ENCODE data around the gene PRKAR1B.
"Not testable (repeated sequence)": the region's sequence is repeated elsewhere in the genome, so short reads cannot be mapped to it uniquely, and the experiment has no call there.

The PRKAR1B gene

DNA sequence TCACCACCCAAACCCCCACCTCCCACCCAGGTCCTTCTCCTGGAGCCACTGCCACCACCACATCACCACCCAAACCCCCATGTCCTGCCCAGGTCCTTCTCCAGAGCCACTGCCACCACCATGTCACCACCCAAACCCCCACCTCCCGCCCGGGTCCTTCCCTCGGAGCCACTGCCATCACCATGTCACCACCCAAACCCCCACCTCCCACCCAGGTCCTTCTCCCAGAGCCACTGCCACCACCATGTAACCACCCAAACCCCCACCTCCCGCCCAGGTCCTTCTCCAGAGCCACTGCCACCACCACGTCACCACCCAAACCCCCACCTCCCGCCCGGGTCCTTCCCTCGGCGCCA is 175.5 kb downstream of the PRKAR1B start:
- DNase-seq: not testable (repeated sequence)

GRCh38 chr7:550881-551614 is 176.0 kb downstream of the PRKAR1B start:
- DNase-seq: no peak

- no peak for DNase-seq
These were observed 177.0 kb downstream of the PRKAR1B start for GRCh38 chr7:549891-550625.

- no peak for DNase-seq
These were observed 177.8 kb downstream of the PRKAR1B start for GRCh38 chr7:549066-549890.

- DNase-seq: no peak
These were observed 178.7 kb downstream of the PRKAR1B start for GRCh38 chr7:548401-548800.

- no peak for DNase-seq
These were observed 181.6 kb downstream of the PRKAR1B start for GRCh38 chr7:545470-545869.

- no peak for DNase-seq
These were observed 182.5 kb downstream of the PRKAR1B start for GRCh38 chr7:544338-545221.

DNA sequence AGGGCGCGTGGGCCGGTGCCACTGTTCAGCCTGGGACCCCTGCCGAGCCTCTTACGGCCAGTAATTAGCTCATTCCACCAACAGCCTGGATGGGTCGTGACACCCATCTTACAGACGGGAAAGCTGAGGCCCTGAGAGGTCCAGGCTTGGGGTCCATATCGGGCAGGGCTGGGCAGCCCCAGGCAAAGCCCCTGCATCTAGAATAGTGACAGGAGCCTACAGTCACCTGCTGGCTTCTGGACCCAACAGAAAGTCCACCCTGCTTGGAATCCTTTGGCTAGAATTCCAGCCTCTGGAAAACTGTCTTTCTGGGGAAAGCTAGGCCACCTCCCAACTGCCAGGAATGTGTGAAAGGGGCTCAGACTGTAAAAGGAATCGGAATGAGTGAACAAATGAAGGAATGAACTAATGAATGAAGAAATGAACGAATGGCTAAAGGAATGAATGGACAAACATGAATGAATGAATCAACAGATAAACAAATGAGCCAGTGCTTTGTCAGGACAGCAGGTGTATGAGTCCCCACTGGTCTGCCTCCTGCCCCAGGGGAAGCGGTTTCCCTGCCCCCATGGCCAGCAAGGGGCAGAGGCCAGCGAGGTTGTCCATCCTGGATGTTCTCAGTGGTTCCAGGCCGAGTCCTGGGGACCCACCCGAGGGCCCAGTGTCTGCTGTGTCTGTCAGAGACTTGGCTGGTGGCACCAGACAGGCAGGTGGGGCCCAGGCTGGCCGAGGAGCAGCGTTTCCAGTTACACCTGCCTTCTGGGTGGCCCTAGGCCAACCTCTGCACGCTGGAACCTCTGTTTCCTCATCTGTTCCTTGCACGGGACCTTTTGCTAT is 183.4 kb downstream of the PRKAR1B start:
- no peak for DNase-seq

DNA sequence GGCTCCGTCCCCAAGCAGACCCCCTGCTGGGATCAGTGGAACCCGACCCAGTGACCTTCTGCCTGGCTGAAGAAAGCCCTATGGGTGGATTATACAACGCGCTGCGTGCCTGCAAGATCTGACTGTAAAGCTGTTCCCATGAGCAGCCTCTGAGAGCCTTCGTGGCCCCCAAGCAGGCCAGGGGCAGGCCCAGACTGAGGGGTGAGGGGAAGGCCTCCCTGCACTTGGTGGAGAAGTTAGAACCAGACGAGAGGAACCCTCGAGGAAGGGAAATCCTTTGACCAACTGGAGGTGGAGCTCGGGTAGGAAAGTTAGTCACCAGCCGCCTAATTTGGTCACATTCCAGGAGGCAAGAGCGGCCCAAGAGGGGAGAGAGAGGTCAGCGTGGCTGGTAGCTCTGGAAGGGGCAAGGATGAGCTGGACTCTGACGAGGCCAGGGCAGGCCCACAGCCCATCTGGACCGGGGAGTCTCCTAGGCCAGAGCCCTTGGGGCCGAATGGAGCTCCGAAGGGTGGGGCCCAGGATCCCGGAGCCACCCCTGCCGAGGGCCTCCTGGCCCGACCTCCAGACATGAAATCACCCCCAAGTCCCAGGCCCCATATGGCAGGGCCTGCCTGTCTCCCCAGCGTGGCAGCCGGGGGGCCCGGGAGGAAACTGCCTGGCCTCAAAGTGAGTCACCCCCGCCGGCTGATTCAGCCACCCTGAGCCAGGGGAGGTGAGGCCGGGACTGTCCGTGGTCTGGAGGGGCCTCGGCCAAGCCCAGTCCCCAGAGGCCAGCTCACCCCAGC is 184.2 kb downstream of the PRKAR1B start:
- no peak for DNase-seq

DNA sequence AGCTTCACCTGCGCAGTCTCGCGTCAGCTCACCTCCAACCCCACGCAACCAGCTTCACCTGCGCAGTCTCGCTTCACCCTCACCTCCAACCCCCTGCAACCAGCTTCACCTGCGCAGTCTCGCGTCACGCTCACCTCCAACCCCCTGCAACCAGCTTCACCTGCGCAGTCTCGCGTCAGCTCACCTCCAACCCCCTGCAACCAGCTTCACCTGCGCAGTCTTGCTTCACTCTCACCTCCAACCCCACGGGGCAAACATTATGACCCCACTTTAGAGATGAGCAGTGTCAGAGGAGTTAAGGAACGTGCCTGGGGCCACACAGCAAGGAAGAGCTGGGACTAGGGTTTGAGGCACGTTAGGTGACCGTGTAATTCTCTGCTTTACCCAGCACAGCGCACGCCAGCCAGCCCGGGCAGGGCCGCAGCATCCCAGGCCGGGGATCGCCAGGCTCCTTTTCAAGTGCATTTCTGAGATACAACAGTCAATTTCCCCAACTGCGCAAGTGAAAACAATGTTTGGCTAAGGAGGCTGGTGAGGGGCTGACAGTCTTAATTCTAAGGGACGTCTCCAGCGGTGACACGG is 184.9 kb downstream of the PRKAR1B start:
- no peak for DNase-seq

DNA sequence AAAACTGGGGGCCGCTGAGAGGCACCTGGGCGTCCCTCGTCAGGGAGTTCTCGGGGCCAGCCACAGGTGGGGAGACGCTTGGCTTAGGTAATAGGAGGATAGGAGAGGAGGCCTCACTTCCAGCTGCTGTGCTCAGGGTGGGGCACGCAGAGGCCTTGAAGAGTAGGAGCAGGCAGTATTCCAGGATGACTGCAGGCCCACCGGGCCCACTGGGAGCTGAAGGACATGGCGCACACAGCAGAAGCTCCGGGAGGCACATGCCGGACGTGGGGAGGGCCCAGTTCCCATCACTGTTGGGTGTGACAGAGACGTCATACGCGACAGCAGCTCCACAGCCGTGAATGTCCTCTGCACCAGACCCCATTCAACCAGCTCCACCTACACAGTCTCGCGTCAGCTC is 185.4 kb downstream of the PRKAR1B start:
- DNase-seq: no peak

DNA sequence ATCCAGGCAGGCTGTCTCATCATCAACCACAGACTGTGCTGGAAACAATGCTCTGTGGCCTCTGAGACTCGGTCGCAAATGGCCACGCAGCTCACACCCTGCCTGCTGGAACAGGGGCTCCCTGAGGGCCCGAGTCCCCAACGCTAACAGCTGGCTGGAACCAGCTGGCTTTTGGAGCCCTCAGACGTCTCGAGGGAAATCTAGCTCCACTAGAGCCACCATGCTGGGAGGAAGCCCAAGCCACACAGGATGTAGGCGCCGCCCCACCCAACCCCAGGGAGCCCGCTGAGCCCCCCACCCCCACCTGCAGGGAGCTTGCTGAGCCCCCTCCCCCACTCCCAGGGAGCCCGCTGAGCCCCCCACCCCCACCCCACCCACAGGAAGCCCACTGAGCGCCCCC is 186.1 kb downstream of the PRKAR1B start:
- DNase-seq: no peak

GRCh38 chr7:540579-540978 is 186.5 kb downstream of the PRKAR1B start:
- DNase-seq: no peak

DNA sequence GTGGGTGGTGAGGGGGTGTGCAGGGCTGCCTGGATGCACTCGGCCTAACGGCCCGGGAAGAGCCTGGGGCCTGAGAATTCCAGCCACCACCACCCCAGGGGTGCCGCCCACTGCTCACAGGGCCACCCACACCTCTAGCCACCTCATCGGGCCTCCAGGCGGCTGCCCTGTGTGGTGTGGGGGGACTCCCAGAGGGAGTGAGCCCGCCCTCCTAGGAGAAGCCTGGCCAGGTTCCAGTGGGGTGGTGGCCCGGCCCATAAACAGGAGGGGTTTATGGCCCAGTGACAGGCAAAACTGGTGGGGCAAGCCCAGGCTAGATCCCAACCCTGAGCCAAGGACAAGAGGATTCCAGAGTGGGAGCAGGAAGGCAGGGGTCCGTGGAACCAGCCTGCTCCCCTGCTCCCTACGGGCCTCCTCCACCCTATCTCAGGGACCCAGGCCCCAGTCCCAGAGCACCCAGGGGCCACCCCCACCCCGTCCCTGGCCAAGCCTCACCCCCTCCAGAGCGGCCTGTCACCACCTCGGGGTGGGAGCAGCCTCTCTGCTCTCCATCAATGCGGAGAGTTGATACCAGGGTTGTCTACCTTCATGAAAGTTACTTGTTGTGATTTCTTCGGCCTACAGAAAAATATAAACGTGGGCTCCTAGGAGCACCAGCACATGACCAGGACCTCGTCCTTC is 187.2 kb downstream of the PRKAR1B start:
- no peak for DNase-seq

DNA sequence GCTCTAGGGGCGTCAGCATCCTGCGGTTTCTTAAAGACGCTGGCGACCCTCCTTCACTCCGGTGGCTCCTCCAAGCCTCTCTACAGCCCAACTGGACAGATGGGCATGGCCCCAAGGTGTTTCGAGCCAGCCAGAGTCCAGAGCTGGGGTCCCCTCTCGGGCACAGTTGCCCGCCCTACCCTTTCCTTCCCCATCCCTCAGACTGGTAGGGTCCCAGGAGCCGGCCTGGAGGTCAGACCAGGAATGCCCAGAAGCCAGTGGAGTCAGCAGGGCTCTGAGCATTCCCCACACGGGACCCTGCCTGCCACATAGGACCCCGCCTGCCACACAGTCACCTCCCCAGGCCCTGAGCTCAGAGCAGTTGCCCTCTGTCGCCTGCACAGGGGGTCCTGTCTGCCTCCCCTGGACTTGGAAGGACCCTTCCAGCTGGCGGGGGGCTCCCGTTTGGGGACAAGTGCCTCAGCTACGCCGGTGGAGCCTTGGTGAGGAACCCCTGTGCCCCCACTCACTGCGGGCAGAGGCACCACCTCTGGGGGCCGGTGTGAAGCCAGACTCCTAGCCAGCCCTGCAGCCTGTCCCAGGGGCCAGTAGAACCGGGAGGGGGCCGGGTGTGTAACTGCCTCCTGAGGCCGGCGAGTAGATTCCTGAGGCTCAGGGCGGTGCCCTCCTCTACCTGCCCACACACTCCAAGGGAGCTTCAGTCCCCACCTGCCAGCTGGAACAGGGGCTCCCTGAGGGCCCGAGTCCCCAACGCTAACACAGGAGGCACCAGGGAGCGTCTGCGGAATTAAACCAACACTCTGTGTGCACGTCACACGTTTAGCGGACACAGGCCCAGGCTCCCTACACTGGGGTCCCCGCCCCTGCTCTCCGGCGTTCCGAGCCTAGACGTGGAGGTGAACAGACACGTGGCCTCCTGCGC is 188.1 kb downstream of the PRKAR1B start:
- DNase-seq: no peak

- no peak for DNase-seq
These were observed 189.0 kb downstream of the PRKAR1B start for GRCh38 chr7:537911-538634.

- DNase-seq: no peak
These were observed 190.8 kb downstream of the PRKAR1B start for GRCh38 chr7:536231-536630.

GRCh38 chr7:534959-535358 is 192.1 kb downstream of the PRKAR1B start:
- DNase-seq: no peak
